ENCODE measurements around the gene POLA1.
"Not testable (repeated sequence)": the region's sequence is repeated elsewhere in the genome, so short reads cannot be mapped to it uniquely, and the experiment has no call there.

POLA1 gene

DNA sequence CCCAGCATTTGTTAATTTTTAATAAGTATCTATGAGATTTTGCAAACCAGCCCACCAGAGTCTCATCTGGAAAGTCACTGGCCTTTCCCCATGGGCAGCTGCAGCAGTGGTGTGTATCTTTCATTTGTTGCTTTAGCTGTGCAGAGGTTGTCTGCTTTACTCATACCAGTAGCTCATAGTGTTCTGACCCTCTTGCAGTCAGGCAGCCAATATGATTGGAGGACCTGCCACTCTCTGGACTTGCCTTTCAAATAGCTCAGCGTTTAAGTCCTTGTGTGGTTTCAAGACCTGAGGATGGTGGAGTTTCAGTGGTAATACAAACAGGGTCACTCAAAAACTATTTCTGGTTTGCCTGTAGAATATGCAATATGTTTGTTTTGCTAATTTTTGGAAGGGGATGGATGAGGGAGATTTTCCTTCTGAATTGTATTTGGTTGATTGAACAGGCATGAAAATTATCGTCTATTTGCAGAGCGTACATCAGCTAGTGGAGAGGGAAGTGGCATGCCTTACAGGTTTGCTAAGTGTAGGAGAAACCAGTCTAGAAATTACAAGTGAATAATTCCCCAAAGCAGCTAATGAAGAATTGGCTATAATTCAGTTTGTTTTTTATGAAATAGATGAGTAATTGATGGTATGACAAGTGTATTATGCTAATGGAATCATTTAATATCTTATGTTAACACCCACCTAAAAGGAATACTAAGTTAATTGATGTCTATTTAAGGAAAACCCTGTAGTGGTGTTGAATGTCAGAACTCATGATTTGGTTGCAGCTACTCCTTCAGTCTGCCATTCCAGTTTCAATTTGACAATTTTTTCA lies 8.9 kb downstream of the POLA1 start:
- DNase-seq: no peak

DNA sequence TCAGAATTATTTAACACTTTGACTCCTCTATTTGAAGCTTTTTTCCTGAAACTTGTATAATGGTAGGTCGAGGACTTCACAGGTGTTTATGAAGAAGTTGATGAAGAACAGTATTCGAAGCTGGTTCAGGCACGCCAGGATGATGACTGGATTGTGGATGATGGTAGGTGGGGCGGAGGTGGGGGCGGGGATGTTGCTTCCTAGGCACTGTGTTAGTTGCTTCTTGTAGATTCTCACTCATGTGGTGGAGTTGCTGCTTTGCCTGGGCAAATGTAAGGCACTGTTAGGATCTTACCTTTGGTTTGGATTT lies 9.4 kb downstream of the POLA1 start:
- no peak for DNase-seq

DNA sequence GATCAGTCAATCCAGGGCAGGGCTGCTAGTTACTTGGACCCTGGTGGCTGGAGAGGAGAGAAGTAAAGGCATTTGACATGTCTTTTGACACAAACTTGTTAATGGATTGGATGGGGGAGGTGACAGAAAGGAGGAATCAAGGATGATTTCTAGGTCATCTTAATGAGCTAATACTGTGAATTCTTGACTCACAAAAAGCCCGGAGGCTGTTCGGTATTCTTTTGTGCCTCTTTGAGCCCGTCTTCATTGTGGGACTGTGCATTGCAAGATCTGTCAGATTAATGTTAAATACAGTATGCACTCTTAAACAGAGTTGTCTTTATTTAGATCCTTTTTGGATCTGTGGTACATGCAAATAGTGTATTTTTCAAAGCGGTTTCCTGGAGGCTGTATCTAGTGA lies 25.1 kb downstream of the POLA1 start:
- DNase-seq: no peak

DNA sequence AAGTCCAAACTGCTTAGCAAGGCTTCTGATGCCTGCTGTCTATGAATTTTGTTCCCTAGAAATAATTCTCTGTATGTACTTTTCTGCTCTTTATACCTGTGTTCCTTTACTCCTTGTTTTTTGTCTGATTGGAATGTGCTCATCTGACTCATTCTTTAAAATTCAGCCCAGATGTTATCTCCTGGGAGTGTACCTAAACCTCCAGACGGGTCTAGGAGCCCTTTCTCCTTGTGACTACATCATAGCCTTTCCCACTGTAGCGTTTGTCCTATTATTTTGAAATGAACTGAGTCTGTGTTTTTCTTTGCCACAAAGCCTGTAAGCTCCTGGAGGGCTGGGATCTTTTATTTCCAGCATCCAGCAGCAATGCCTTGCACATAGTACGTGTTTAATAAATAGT lies 26.3 kb downstream of the POLA1 start:
- DNase-seq: no peak

DNA sequence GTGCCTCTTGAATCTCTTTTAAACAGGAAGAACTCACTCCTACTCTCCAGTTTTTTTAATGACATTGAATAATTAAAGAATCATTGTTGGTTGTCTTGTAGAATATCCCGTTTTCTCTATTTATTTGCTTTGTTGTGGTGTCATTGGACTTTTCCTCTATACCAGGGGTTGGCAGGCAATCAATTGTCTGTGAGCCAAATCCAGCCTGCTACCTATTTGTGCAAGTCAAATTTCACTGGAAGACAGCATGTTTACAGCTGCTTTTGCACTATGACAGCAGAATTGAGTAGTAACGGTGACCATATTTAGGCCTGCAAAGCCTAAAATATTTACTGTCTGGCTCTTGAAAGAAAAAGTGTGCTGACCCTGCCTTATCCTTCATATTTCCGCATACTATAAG lies 34.8 kb downstream of the POLA1 start:
- no peak for DNase-seq

DNA sequence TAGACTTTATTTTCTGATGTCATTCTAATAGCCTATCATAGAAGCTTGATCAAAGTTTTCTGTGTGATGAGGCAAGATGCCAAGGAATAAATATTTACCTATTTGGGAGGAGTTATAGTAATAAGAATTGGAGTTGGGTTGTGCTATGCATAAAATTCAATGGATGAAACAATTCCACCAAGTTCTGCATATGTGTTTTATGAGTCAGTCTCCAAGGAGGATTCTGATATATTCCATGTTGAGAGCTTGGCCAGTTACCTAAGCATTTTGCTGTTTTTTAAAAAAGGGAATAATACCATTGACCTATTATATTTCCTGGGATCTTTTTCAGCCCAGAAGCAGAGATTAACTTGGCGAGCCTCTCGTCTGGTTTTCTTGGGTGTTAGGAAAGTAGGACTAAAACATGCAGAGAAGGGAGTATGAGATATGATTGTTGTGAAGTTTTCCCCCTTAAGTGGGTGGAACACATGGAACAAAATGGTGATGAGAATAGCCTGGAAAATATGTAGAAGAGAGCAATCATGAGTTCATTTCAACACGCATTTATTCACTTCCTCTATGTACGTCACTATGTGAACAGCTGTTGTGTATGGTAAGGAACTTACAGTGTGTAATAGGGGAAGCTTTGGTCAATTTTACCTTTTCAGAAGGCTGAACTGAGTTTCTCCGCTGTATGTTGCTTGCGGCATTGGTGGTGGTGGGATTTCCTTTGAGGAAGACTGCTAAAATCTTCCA lies 39.2 kb downstream of the POLA1 start:
- DNase-seq: no peak

DNA sequence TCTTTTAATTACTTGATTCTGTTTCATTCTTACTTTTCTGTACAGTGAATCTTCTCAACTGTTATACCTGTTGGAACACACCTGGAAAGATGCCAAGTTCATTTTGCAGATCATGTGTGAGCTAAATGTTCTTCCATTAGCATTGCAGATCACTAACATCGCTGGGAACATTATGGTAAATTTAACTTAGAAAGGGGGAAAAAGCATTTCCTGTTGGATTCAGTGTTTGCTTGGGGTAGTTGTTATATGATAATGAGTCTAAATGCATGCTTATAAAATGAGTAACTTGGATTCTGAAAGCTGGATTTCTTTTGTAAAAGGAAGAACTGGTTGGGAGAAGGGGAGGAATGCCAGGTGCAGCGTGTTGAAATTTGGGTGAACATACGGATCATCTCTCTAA lies 47.6 kb downstream of the POLA1 start:
- DNase-seq: no peak

DNA sequence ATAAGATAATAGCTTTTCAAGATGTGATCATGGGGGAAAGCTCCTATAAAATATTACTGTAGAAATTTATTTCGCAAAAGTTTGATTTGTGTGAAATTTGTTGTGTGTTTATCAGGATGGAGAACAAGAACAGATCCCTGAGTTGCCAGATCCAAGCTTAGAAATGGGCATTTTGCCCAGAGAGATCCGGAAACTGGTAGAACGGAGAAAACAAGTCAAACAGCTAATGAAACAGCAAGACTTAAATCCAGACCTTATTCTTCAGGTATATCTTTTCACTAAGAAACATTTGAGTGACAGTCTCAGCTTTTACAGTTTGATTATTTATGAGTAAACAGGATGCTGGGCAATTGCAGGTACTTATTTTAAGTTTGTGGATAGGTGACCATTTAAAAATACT lies 54.5 kb downstream of the POLA1 start:
- DNase-seq: no peak

DNA sequence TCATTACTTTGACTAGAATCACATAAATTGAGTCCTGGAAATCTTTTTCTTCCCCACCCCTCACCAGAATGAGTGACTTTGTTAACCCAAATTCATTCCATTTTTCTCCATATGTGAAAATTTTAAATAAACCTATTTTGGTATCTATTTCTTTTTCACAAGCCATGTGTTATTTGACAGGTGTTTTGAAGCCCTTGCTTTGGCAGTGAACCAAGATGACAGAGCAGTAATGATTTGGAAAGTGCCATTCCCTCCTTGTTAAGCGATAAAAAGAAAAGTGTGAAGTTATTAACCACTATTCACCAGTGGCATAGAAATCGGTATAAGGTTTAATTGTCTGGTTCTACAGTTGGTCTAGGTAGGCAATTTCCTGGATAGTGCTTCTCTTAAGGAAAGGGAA lies 66.1 kb downstream of the POLA1 start:
- DNase-seq: no peak

DNA sequence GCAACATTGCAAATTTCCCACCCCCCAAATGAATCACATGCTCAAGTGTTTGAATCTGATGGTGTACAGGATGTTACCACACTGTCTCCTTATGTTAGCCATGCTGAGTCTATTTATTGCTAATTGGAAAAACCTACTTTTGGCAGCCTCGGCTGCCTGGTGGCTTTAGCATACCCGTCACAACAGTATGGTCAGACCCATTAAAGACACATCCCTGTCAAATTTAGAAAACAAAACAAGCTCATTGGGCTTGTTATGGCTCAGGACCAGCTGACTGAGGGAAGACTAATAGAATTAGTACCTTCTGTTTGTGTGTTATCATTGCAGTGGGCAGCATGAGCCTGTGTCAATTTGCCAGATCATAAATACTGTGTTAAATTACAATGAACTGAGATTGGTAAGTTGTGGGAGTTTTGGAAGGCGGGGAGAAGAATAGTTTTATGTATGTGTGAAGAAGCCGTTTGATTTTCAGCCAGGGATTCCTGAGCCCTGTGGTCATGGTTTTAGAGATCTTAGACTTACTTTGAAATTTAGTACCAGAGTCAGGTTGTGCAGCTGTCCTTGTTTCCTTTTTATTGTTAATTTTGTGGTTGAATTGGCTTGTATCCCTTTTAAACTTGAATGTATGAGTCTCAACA lies 66.8 kb downstream of the POLA1 start:
- DNase-seq: no peak

DNA sequence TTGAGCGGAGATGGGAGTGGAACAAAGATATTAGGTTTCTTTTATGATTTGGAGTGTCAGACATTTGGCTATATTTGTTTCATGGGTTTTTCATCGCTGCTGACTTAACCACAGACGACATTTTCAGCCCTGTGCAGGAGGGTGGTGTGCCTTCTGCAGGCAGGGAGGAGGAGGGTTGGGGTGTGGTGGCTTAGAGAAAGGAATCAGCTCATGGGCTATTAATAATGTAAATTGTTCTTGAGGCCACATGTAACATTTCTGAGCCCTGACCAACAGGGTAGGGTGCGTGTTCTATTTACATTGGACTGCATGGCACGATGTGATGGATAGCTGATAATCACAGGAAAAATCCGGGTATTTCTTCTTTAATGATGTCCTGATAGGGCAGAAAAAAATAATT lies 67.6 kb downstream of the POLA1 start:
- no peak for DNase-seq

DNA sequence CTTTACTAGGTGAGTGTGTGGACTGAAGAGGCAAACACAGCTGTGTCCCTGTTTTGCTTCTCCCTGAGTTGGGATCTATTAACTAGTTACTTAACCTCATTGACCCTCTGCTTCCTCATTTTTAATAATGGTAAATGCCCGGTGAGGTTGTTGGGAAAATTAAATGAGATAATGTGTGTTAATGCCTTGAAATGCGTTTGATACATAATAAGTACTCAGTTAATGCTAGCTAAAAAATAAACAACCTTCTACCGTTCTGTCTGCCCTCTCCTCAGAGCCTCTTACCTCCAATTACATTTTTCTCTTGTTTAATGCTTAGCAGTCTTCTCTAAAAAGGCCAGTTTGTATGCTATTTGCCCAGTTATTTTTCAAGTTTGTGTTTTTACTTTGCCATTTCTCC lies 70.3 kb downstream of the POLA1 start:
- DNase-seq: no peak

DNA sequence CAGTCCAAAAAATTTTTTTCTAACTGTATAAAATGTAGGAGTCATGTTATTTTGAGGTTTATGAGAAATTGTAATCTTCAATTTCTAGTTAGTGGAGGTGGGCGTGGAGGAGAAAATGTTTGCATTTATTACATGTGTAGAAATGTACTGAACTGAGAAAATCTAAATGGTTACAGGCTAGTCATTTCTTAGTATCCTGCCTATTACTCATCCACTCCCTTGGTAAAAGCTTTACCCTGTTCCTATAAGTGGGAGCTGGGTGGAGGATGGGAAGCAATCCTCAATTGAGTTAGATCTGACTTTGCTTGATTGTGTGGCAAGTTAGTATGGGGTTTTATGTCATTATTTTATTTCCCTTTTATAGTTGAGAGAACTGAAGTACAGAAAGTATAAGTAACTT lies 73.8 kb downstream of the POLA1 start:
- no peak for DNase-seq

DNA sequence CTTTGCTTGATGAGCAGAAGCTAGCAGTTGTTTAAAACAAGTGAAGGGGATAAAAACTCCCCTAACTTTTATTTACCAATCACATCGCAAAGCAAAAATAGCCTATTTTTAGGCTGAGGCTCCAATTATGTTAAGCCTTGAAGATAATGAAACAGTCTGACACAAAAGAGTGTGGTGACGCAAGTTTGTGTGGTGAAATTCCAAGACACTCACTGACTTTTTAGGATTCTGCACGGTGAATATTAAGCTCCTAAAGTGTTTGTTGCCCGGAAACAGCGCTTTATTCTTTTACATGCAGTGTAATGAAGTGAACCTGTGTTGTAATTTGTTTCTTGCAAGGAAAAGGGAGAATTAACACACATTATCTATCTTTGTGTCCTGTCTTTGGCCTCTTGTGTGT lies 74.8 kb downstream of the POLA1 start:
- no peak for DNase-seq

DNA sequence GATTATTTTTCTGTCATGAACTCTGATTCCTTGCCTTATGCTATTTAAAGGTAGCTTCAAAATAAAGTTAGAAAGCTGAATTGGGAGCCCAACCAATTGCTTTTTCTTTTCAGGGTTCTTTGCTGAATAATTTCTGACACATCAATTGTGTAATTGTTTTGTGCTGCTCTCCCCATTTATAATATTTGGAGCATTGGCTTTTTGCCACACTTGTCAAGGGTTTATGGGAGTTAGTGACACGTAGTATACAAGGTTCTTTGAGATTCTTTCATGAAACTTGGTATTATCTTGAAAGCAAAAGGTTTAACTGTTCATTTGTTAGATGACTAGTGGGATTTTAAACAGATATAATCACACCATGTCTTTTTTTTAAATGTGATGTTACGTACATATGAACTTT lies 80.9 kb downstream of the POLA1 start:
- no peak for DNase-seq

DNA sequence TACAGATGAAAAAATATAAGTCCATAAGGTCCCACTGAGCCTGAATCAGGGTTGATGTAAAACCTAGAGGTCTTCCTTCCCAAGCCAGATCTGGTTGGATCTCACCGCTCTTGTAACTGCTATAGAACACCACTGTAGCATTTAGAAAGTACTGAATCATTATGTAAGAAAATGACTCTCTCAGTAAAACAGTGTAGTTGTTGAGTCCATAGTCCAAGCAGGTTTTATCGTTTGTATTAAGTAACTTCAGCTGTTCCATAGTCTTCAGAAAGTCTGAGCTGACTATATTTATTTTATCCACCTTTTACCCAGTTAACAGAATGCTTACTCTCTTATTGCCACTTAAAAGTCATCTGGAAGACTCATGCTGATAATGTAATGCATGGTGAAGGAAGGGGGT lies 82.2 kb downstream of the POLA1 start:
- DNase-seq: no peak

DNA sequence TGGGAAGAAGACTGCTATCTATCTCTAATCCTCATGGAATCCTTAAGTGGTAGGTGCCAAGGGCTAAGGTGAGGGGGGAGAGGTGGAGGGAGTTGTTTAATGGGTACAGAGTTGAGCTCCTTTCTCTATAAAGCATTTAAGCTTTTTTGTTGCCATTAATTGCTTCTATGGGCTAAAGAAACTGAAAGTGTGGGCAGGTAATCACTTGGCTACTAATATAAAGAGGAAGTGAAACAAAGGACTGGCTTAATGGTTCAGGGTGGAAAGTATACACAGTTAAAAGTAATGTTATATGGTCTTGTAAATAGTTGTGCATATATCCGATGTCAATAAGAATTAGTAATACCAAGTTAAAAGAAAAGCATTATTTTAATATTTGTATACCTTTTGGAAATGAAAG lies 83.9 kb downstream of the POLA1 start:
- DNase-seq: no peak

DNA sequence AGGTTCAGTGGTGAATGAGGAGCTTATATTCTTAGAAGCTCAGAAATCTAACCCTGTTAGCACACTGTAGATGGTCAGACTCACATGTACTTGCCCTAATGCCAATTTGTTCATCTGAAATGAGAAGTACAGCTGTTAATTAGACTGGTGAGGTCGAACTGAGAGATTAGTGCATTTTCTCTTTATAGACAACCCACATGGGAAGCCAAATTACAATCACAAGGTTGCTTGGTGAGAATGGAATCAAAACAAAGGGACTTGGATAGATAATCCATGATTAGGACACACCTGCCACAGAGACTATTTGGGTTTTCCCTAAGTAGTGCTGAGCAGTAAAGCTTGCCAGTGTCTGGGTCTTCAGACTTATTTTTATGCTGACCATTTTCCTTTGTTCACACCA lies 88.3 kb downstream of the POLA1 start:
- DNase-seq: no peak

DNA sequence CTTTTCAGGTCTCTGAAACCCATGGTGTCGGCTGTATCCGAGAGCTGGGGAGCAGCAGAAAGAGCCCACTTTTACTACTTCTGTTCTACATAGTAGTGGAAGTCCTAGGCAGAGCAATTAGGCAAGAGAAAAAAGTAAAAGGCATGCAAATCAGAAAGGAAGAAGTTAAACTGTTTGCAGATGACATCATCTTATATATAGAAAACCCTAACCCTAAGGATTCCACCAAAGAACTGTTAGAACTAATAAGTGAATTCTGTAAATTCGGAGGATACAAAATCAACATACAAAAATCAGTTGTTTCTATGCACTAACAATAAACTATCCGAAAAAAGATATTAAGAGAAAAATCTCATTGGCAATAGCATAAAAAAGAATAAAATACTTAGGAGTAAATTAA lies 95.3 kb downstream of the POLA1 start:
- no peak for DNase-seq

DNA sequence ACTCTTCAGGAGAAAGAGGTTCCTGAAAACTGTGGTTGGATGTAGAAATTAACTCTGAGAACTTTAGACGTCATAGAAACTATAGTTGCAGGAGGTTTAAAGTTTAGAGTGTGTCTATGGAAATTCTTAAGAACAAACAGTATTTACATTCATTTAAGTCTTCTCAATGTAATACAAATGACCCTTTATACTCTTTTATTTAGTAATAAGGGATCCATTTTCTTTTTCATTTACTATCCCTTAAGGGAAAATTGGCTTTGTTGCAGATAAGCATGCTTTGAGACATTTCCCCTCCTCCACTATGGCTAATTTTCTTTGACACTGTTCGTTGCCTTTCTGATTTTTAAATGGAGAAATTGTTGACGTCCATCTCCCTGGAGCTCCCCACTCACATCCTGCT lies 96.4 kb downstream of the POLA1 start:
- no peak for DNase-seq

DNA sequence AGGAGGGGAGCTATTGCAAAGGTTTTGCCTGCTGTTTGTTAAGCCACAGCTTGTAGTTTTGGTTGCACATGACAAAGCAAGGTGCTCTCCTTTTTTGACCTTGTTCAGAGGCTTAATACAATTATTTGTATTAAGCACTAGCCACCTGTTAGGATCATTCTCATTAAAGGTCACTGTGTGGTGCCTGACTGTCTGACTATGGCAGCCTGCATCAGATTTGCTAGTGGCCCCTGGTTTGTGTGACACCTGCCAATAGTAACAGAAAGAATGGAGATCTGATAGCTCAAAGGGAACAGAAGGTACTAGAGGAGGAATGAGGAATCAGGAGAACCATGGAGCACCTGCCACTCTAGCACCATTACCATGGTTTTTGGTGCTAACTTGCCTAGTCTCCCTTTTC lies 102.5 kb downstream of the POLA1 start:
- peak; percentile 9 for DNase-seq

DNA sequence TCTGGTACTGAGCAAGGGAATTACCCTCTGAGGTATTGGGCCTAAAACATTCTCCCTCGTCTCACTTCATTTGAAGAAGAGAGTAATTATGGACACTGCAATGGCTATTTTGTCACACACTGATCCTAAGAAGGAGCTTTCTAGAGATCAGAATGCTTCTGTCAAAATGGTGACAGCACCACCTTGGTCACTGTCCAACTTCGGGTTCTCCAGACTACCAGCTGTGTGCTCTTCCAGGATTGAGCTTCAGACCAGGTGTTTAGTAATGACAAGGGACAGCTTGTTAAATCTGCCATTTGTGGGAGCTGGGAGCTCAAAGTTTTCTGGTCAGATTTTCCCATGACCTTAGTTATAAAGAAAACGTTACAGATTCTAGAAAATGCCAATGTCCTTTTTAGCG lies 105.4 kb downstream of the POLA1 start:
- no peak for DNase-seq

DNA sequence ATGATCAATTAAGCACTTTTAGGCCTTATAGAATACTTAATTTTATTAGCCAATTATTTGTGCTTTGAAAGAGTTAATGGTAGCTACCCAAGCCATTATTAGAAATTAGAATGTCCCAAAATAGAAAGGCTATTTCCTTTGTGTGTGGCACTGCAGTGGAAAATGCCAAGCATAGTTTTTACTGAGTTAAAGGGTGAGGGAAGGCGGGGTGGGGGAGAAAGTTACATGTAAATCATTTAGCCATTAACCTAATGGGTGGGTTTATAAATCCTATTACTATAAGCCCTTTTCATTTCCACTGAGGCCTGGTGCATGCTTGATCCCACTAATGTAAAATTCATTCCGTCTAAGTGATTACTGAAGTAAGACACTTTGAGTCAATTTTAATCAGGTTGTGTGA lies 105.8 kb downstream of the POLA1 start:
- no peak for DNase-seq

DNA sequence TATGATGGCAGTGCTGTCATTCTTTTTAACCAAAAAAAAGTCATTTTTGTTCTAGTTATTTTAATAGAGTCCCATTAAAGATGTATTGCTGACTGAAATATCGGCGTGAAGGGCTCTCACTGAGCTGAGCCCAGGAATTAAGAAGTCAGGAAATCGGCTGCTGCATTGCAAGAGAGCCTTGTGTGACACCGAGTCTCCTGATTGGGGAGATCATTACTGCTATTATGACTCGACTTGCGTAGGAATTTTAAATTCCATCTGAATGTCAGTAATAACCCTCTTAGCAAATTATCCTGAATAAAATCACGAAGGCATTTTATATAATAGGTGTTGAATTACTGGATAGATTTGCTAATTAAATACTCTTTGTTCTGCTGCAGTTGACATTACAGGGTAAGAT lies 111.5 kb downstream of the POLA1 start:
- no peak for DNase-seq

DNA sequence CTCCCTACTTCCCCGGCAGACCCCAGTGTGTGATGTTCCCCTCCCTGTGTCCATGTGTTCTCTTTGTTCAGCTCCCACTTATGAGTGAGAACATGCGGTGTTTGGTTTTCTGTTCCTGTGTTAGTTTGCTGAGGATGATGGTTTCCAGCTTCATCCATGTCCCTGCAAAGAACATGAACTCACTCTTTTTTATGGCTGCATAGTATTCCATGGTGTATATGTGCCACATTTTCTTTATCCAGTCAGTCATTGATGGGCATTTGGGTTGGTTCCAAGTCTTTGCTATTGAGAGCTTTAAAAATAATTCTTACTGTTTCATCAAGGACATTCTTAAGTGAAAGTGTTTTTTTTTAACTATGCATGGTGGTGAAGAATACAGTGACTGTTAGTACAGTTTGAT lies 126.1 kb downstream of the POLA1 start:
- DNase-seq: not testable (repeated sequence)
